ENCODE measurements around the gene CERS1. TPM values are rescaled to one million over a fixed set of nuclear protein-coding genes. Genes with fewer than 3 reads are reported as not detected.

CERS1 gene
- total RNA-seq, 2 donors from 2014 or later, result 38.7 TPM; not detected in 1

DNA sequence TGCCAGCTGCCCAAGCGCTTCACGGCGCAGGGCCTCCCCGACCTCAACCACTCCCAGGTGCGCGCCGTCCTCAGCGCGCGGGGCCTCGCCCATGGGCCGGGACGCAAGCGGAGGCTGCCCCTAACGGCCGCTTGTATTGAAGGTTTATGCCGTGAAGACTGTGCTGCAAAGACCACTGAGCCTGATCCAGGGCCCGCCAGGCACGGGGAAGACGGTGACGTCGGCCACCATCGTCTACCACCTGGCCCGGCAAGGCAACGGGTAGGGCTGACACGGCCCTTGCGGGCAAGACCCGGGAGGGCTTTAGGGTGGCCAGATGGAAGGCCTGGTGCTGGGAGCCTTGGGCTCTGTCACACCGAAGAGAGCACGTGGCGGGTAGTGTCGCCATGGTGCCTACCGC lies 41.0 kb downstream of the CERS1 start:
- TF ChIP-seq POLR2AphosphoS5 (IDR thresholded peaks at IDR 0.05), result no peak
- no peak for TF ChIP-seq POLR2A (IDR thresholded peaks at IDR 0.05)
- TF ChIP-seq, protein P1, sequence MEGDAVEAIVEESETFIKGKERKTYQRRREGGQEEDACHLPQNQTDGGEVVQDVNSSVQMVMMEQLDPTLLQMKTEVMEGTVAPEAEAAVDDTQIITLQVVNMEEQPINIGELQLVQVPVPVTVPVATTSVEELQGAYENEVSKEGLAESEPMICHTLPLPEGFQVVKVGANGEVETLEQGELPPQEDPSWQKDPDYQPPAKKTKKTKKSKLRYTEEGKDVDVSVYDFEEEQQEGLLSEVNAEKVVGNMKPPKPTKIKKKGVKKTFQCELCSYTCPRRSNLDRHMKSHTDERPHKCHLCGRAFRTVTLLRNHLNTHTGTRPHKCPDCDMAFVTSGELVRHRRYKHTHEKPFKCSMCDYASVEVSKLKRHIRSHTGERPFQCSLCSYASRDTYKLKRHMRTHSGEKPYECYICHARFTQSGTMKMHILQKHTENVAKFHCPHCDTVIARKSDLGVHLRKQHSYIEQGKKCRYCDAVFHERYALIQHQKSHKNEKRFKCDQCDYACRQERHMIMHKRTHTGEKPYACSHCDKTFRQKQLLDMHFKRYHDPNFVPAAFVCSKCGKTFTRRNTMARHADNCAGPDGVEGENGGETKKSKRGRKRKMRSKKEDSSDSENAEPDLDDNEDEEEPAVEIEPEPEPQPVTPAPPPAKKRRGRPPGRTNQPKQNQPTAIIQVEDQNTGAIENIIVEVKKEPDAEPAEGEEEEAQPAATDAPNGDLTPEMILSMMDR (IDR thresholded peaks at IDR 0.05), result no peak
- WGBS, result 94% methylated on average over 33 of the region's 33 CpGs
- no peak for DNase-seq (ENCODE audit: low spot score)
- Histone ChIP-seq H3K36me3 (peaks cover 25 to 59% of the 10 kb centered on the region in 2 donors), H3K27me3 (replicated peaks; ENCODE audit: insufficient read depth) (no peaks in the 10 kb centered on the region), H3K27ac (no peak overlapping the region), H3K9me3 (no peaks in the 10 kb centered on the region), H3K4me3 (no peak overlapping the region), H3K4me1 (replicated peaks) (peaks cover 12% of the 10 kb centered on the region)
- intact Hi-C loops (cut with DNase I), result no loop called here

DNA sequence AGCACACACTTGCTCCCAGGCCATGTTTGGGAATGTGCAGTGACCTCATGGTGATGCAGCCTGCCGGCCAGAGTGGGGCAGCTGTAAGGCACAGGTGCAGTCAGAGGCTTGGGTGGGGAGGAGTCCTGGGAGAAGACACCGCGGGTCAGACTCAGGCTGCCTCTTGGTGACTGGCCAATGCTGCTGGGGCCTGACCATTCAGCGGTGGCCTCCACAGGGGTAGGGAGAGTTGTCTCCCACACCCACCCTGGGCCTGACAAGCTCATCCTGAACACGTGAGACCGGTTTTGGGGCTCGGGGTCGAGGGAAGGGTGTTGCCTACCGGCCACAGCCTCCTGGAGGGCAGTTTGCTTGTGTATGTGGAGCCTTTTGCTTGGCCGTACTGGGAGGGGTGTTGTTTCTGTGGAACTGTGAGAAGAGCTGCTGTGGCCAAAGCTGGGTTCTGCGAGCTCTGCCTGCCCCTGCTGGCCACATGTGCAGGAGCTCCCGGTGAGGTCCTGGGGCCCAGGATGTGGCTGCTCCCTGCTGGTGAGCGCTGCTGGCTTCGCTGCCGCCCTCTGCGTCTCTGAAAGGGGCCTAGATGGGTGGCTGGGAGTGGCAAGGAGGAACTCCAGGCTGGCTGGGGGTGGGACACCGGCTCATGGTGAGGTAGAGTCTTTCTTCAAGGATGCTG lies 42.1 kb downstream of the CERS1 start:
- TF ChIP-seq, protein P1 (IDR thresholded peaks at IDR 0.05), result no peak
- TF ChIP-seq POLR2AphosphoS5 (IDR thresholded peaks at IDR 0.05) (no peak), POLR2A (IDR thresholded peaks at IDR 0.05) (no peak)
- intact Hi-C loops (cut with DNase I), result no loop called here
- no peaks in the 10 kb centered on the region for H3K27me3 ChIP-seq (replicated peaks; ENCODE audit: insufficient read depth)
- peaks cover 25 to 54% of the 10 kb centered on the region in 2 donors for H3K36me3 ChIP-seq
- no peak overlapping the region for H3K27ac ChIP-seq
- no peaks in the 10 kb centered on the region for H3K9me3 ChIP-seq
- WGBS, result 77% methylated on average over 17 of the region's 17 CpGs
- no peak overlapping the region for H3K4me3 ChIP-seq
- DNase-seq (ENCODE audit: low spot score), result no peak
- peaks cover 22% of the 10 kb centered on the region for H3K4me1 ChIP-seq (replicated peaks)

DNA sequence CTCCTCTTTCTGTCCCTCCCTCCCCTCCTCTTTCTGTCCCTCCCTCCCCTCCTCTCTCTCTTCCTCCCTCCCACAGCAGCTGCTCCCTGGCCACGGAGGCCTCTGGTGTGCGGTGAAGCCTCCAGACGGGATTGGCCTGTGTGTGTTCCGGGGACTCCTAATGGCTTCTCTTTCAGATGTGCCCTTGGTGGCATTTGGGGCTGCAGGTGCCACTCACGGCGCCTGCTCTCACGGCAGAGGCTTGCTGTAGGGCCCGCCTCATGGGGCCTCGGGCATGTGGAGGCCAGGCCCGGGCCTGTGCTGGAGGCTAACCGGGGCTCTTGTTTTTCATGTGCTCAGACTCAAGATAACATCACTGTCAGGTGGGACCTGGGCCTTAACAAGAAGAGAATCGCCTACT lies 43.3 kb downstream of the CERS1 start:
- no peak for DNase-seq (ENCODE audit: low spot score)
- no peak for TF ChIP-seq POLR2AphosphoS5 (IDR thresholded peaks at IDR 0.05)
- TF ChIP-seq, protein P1 (IDR thresholded peaks at IDR 0.05), result no peak
- no peak for TF ChIP-seq POLR2A (IDR thresholded peaks at IDR 0.05)
- intact Hi-C loops (cut with DNase I), result no loop called here
- Histone ChIP-seq H3K4me3 (no peak overlapping the region), H3K4me1 (replicated peaks) (peaks cover 33% of the 10 kb centered on the region), H3K27me3 (replicated peaks; ENCODE audit: insufficient read depth) (no peaks in the 10 kb centered on the region), H3K36me3 (peaks cover 20 to 45% of the 10 kb centered on the region in 2 donors), H3K27ac (no peak overlapping the region), H3K9me3 (no peaks in the 10 kb centered on the region)
- WGBS, result 32% methylated on average over 12 of the region's 12 CpGs

DNA sequence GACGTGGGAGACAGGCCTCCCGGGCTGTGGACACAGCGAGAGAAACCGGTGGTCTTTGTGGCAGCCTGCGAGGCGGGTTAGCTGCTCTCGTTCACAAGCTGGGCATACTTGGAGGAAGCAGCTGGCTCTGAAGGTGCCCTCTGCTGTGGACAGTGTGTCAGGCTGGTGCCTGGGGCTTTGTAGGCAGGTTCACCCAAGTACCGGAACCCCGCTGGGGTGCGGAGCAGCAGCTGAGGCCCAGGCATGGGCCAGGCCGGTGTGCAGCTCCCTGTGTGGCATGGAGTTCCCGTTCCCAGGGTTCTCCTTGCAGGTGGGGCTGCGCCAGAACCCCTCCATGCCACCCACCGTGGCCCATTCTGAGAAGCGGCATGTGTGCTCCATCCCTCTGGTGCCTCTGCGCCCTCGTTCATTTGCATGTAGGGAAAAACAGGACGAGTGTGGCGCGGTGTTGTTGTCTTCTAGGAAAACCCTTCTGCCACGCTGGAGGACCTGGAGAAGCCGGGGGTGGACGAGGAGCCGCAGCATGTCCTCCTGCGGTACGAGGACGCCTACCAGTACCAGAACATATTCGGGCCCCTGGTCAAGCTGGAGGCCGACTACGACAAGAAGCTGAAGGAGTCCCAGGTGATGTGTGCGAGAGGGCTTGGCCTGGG lies 44.2 kb downstream of the CERS1 start:
- no peaks in the 10 kb centered on the region for H3K9me3 ChIP-seq
- H3K36me3 ChIP-seq, result peaks cover 18 to 36% of the 10 kb centered on the region in 2 donors
- no peak for DNase-seq (ENCODE audit: low spot score)
- no peaks in the 10 kb centered on the region for H3K27me3 ChIP-seq (replicated peaks; ENCODE audit: insufficient read depth)
- intact Hi-C loops (cut with DNase I), result no loop called here
- TF ChIP-seq, protein P1 (IDR thresholded peaks at IDR 0.05), result no peak
- TF ChIP-seq POLR2AphosphoS5 (IDR thresholded peaks at IDR 0.05), result no peak
- TF ChIP-seq POLR2A (IDR thresholded peaks at IDR 0.05), result no peak
- 89% methylated on average over 31 of the region's 31 CpGs for WGBS
- peak overlapping the region; percentile 75 to 80 for H3K27ac ChIP-seq
- no peak overlapping the region for H3K4me3 ChIP-seq
- H3K4me1 ChIP-seq (replicated peaks), result peaks cover 33% of the 10 kb centered on the region
